Cardiac fibroblast (primary cell): ENCODE data around the gene DBH.

ENCODE experiments used
- DNase-seq, 2 donors: peaks; one replicate each; pipeline versions ENCODE4 v3.0.0 to v3.0.0-alpha.2; 2010; ENCODE audit warnings: low read depth in 2 of 2
- H3K4me3 ChIP-seq, 2 donors: replicated peaks in 1 of 2; 1 replicate in 1 of 2; 2 replicates in 1 of 2; pipeline ENCODE4 v1.5.1; 2011; ENCODE audit warnings: low read depth in 2 of 2, low read length in 2 of 2, mild to moderate bottlenecking in 2 of 2, moderate library complexity in 1 of 2
- TF ChIP-seq, protein P1 (sequence below): IDR thresholded peaks from one replicate; pipeline ENCODE4 v1.5.1; 2011; ENCODE audit warnings: low read depth, mild to moderate bottlenecking, low read length, inconsistent platforms

DBH gene

DNA sequence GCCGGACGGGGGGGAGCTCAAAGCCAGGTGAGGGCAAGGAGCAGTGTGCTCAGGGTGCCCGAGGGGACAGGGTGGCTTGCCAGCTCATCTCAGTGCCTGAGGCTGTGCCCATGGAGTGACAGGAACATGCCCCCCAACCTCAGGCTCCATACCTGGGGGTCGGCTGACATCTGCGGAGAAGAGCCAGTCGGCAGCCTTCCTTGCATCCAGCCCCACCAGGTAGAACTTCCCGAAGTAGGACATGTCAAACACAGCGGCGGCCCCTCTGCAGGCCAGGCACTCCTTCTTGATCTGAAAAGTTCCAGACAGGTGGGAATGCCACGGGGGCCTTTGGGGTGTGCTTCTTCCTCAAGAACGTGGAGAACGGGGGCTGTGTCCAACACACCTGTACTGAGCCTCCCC, 59.9 kb downstream of the DBH start:
- H3K4me3 ChIP-seq, result no peak overlapping the region
- no peak for DNase-seq
- TF ChIP-seq, protein P1, sequence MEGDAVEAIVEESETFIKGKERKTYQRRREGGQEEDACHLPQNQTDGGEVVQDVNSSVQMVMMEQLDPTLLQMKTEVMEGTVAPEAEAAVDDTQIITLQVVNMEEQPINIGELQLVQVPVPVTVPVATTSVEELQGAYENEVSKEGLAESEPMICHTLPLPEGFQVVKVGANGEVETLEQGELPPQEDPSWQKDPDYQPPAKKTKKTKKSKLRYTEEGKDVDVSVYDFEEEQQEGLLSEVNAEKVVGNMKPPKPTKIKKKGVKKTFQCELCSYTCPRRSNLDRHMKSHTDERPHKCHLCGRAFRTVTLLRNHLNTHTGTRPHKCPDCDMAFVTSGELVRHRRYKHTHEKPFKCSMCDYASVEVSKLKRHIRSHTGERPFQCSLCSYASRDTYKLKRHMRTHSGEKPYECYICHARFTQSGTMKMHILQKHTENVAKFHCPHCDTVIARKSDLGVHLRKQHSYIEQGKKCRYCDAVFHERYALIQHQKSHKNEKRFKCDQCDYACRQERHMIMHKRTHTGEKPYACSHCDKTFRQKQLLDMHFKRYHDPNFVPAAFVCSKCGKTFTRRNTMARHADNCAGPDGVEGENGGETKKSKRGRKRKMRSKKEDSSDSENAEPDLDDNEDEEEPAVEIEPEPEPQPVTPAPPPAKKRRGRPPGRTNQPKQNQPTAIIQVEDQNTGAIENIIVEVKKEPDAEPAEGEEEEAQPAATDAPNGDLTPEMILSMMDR, result no peak

DNA sequence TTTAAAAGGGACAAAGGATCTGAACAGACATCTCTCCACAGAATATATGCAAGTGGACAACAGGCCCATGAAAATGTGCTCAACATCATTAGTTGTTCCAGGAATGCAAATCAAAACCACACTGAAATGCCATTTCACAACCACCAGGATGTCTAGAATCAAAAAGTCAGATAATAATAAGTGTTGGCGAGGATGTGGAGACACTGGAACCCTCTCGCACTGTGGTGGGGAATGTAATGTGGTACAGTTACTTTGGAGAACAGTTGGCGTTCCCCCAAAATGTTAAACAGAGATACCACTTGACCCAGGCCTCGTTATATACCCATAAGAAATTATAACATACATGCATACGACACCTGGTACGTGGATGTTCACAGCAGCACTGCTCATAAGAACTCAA, 63.4 kb downstream of the DBH start:
- H3K4me3 ChIP-seq, result no peak overlapping the region
- TF ChIP-seq, protein P1, result no peak
- DNase-seq, result no peak

DNA sequence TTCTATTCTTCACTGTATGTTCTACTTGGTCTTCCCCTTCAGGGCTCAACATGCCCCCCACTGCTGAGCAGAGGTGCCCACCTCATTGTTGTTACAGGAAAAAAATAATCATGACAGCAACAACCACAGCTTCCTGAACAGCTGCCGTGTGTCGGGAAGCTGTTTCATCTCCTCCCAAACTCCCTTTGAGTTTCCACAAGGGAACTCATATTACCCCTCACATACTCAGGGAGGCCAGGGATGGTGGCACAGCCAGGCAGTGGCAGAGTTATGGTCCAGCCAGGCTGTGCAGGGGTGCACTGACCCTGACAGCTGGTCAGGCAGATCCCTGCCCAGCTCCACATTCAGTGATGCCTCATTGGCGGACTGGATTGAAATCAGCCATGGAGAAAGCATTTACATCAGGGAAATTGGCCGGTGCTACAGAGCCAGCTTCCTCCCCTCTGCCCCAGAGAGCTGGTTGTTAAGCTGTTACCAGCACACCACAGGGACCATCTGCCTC, 64.7 kb downstream of the DBH start:
- TF ChIP-seq, protein P1, result no peak
- peak in 1 of 2 donors; percentile 48 for DNase-seq
- H3K4me3 ChIP-seq, result no peak overlapping the region

DNA sequence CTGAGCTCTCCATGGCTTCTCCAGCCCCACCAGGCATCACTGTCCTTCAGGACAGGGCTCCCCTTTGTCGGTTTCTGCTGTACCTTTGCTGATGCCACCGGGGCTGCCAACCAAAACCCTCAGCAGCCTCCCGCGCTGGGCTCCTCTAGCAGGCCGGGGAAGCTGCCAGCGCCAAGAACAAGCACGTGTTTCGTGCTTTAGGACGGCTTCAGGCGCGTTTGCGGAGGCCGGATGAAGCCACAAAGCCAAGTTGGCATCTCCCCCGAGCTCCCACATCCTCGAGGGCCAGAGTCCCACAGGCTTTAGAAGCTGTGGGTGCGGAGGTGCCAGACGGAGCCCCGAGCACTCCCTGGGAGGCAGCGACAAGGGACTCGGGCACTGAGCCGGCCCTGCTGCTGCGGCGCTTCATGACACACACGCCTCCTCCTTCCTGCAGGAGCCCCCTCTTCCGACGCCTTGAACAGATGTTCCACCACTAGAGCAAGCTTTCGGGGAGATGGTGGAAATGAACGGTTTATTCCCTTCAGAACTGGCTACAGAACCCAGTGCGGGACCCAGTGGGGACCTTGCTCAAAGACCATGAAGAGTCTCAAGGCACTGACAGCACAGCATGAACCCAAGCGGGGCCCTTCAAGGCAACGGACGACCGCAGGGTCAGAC, 65.3 kb downstream of the DBH start:
- TF ChIP-seq, protein P1, result no peak
- DNase-seq, result no peak

DNA sequence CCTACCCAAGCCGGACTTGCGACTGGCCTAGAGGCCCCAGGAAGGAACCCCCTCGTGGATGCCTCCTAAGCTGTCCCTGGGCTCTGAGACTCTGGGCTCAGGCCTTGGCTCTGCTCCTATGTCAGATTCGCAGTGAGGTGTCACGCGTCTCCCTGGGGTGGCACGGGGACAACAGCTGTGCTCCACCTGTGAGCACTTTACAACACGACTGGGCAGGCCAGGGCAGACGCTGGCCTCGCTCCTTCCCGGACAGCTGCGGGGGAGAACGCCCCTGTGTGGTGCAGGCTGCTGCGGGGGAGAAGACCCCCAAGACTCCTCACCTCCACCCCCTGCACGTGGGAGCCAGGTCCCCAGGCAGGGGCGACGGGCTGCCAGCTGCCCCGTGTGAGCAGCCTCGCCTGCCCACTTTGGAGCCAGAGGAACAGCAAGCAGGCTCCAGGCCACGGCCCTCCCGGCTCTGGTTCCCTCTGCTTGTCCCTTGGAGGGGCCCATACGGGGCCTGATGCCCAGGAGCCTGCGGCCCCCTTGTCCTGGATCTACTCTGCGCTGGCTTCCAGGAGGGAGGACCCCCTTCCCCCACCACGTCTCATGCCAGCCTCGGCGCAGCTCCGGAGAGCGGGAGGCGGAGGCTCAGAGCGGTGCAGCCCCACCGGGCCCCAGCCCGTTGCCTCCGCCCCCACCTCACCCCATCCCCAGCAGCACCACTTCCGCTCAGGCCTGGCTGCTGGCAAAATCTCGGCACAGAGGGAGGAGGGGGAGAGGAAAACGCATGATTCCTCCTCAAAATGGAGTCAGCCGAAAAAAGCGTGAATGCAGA, 66.0 kb downstream of the DBH start:
- peak in 1 of 2 donors; percentile 79 for DNase-seq
- H3K4me3 ChIP-seq, result peak overlapping the region in 1 of 2 donors; percentile 4
- TF ChIP-seq, protein P1, result no peak

More for the DNA sequence above, 65.3 kb downstream of the DBH start:
- H3K4me3 ChIP-seq, result no peak overlapping the region

DNA sequence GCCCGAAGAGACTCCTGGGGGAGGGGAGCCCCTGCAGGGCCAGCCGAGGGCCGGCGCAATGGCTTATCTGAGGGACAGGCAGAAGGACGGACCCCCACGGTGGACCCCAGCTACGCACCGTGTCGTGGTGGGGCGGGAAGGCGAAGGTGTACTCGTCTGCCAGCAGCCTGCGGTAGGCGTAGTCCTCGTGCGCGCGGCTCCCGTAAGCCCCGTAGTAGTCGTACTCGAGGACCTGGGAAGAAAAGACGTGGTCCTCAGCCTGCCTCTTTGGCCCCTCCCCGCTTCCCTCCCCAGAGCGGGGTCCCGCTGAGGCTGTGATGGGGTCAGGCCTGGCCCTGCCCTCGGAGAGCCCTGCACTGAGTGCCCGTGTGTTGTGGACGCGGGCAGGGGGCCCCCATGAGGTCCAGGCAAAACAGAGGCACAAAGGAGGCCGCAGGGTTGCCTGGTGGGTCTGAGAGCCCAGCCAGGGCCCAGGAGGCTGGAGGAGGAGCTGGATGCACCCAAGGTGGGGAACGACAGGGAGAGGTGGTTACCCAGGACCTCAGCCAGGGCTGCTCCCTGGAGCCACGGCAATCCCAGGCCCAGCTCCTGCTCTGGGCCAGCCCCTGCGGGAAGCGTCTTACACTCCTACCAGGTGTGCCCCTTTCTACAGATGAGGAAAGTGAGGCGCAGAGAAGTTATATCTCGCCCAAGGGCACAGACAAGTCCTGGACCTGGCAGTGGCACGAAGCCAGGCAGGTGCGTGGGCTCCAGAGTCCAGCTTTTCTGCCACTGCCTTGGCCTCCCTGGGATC, 66.8 kb downstream of the DBH start:
- H3K4me3 ChIP-seq, result peak overlapping the region in 1 of 2 donors; percentile 4

More for the DNA sequence above, 66.8 kb downstream of the DBH start:
- TF ChIP-seq, protein P1, result no peak
- DNase-seq, result no peak
